Naive thymus-derived CD8-positive, alpha-beta T cell (primary cell): Measurements from ENCODE around the gene AMPD3. TPM values are rescaled to one million over a fixed set of nuclear protein-coding genes. Genes with fewer than 3 reads are reported as not detected.
A peak's percentile ranks its signal among the peaks of the same experiment; 100 is the strongest.

ENCODE experiments used
- ATAC-seq, 2 donors: fragments of 150-1000 bp; cut with Tn5 transposase in 1 of 2; sonication (Bioruptor Pico), chemical (Tn5 transposase) in 1 of 2; 1 replicate in 1 of 2; 2 replicates in 1 of 2; pipeline ENCODE4 v1.10.0; 2021; ENCODE audit warnings: mild to moderate bottlenecking in 2 of 2, moderate library complexity in 2 of 2
- POLR2A ChIA-PET: fragments of 350-600 bp; sonication (Branson Sonifier 250); formaldehyde crosslinking; loops from one replicate; lab custom pipeline; 2021; ENCODE audit warnings: antibody characterized with exemption; lab: Charles Lee
- DNase-seq, 10 donors: peaks; one replicate each; pipeline versions ENCODE4 v3.0.0 to v3.0.0-alpha.2; 2020 to 2022
- H3K27ac Mint-ChIP-seq, 10 donors: one replicate each; pipeline ENCODE4 v1.8.0; 2020 to 2022; ENCODE audit warnings: mild to moderate bottlenecking in 10 of 10, mixed read lengths in 10 of 10, moderate library complexity in 4 of 10, inconsistent platforms in 1 of 10
- H3K27me3 Mint-ChIP-seq, 5 donors: one replicate each; pipeline ENCODE4 v1.8.0; 2021 to 2022; ENCODE audit warnings: mixed read lengths in 5 of 5
- H3K36me3 Mint-ChIP-seq, 3 donors: one replicate each; pipeline ENCODE4 v1.8.0; 2020 to 2022; ENCODE audit warnings: mixed read lengths in 3 of 3, mild to moderate bottlenecking in 2 of 3, inconsistent platforms in 1 of 3
- H3K4me1 Mint-ChIP-seq, 4 donors: one replicate each; pipeline ENCODE4 v1.8.0; 2021 to 2022; ENCODE audit warnings: mixed read lengths in 4 of 4
- H3K4me3 Mint-ChIP-seq, 10 donors: one replicate each; pipeline ENCODE4 v1.8.0; 2020 to 2022; ENCODE audit warnings: mild to moderate bottlenecking in 10 of 10, mixed read lengths in 10 of 10, moderate library complexity in 6 of 10, inconsistent platforms in 1 of 10
- H3K9me3 Mint-ChIP-seq, 9 donors: one replicate each; pipeline ENCODE4 v1.8.0; 2020 to 2022; ENCODE audit warnings: mixed read lengths in 9 of 9, mild to moderate bottlenecking in 3 of 9, inconsistent platforms in 1 of 9, moderate library complexity in 1 of 9
- polyA plus RNA-seq, 3 donors: library from polyadenylated mRNA; unstranded; fragments of 300-500 nt; fragmentation: Illumina TruSeq; gene quantifications; one replicate each; pipeline ENCODE4 v1.2.3, GENCODE V29; 2021
- total RNA-seq, 8 experiments: library from RNA in 2 of 8; stranded (reverse) in 2 of 8; gene quantifications; one replicate each; pipeline ENCODE4 v1.2.3 and lab custom pipeline; 2021 to 2026

Gene AMPD3
- total RNA-seq (10 to 100 TPM; 24.9 to 28.0 TPM), polyA plus RNA-seq (10 to 100 TPM in 2 of 3 donors, 1 to 10 TPM in 1; 4.3 to 14.2 (median 10.6) TPM), total RNA-seq (lab: John Stamatoyannopoulos, UW) (10.0 to 65.1 (median 25.7) reads per million in 6 experiments)

DNA sequence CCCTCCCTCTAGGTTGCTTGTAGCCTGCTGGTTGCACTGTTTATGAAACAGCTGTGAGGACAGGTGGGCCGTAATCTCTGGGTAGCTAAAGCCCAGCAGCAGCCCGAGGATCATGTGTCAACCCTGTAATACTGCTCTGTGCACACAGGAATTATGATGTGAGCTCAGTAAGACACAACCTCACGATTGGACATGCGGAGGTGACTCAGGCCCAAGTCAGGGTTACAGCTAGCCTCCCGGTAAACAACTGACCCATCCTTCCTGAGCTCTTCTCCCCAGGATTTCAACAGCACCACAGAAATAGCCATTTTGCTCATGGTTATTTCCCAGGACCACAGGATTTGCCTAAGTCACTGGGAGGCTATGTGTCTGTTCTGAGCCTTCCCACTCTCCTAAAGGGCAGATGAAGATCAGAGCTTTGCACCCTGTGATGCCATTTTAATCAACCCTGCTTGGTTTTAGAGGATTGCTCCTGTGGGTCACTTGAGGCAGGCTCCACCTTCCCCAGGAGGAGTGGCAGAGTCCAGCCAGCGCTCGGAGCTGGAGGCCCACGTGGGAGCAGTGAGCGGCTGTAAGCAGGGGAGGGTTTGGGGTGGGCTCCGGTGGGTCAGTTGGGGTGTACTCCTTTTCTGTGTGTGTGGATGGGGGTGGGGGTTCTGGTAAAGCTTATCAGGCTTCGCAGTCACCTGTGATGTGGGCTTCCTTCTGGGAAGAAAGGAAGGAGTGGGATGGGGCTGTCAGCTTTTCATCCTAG, at the start of gene AMPD3:
AMPD3 (plus strand) TSS at position 387 of the 754 bp plus-strand sequence. CDS start 6,256 bp downstream, outside the sequence.
- H3K36me3 Mint-ChIP-seq: no peaks in the 10 kb centered on the region
- DNase-seq (no peak), ATAC-seq (no peak)
- peak within 1 kb of the TSS; percentile 85 to 93 (median 90) for H3K4me3 Mint-ChIP-seq
- H3K9me3 Mint-ChIP-seq: no peaks in the 10 kb centered on the region
- H3K27me3 Mint-ChIP-seq: no peaks in the 10 kb centered on the region
- H3K4me1 Mint-ChIP-seq: peaks cover 38 to 86% (median 82%) of the 10 kb centered on the region in 4 donors
- POLR2A ChIA-PET: interaction anchor here (0.6 to 5.7 kb wide), 8 partner anchors 9 to 1397 kb away, joined by 3 to 41 read pairs (median 8); partner anchors contain the start of genes EIF4G2 and RNF141
- H3K27ac Mint-ChIP-seq: peak within 1 kb of the TSS; percentile 88 to 99 (median 96)

- no peaks in the 10 kb centered on the region for H3K27me3 Mint-ChIP-seq
- ATAC-seq (peak; percentile 75 to 81), DNase-seq (peak in 9 of 10 donors; percentile 8 to 71 (median 36))
- H3K9me3 Mint-ChIP-seq: no peaks in the 10 kb centered on the region
- H3K36me3 Mint-ChIP-seq: no peaks in the 10 kb centered on the region
- H3K27ac Mint-ChIP-seq: no peak overlapping the region
- no peak overlapping the region for H3K4me3 Mint-ChIP-seq
- peaks cover 6 to 28% (median 14%) of the 10 kb centered on the region in 4 donors for H3K4me1 Mint-ChIP-seq
- POLR2A ChIA-PET: no interaction called here
Observed at GRCh38 chr11:10405865-10406592, 49.0 kb upstream of the AMPD3 start.

- Mint-ChIP-seq H3K9me3 (no peaks in the 10 kb centered on the region), H3K27me3 (no peaks in the 10 kb centered on the region), H3K4me3 (no peak overlapping the region), H3K4me1 (peaks cover 6 to 27% (median 14%) of the 10 kb centered on the region in 4 donors), H3K27ac (no peak overlapping the region), H3K36me3 (no peaks in the 10 kb centered on the region)
- ATAC-seq (no peak), DNase-seq (no peak)
- POLR2A ChIA-PET: no interaction called here
Observed at GRCh38 chr11:10407055-10407454, 48.0 kb upstream of the AMPD3 start.

- peaks cover 8 to 29% (median 16%) of the 10 kb centered on the region in 4 donors for H3K4me1 Mint-ChIP-seq
- H3K36me3 Mint-ChIP-seq: no peaks in the 10 kb centered on the region
- peaks cover 0 to 2% (median 0%) of the 10 kb centered on the region in 5 donors for H3K27me3 Mint-ChIP-seq
- no peak for ATAC-seq
- peak overlapping the region in 1 of 10 donors; percentile 36 for H3K27ac Mint-ChIP-seq
- H3K9me3 Mint-ChIP-seq: no peaks in the 10 kb centered on the region
- DNase-seq: no peak
- POLR2A ChIA-PET: interaction anchor here (0.7 kb wide), 1 partner anchor 406 kb away, joined by 3 read pairs; no protein-coding TSS in a partner anchor
- H3K4me3 Mint-ChIP-seq: no peak overlapping the region
Observed at GRCh38 chr11:10407749-10408685, 47.0 kb upstream of the AMPD3 start.

DNA sequence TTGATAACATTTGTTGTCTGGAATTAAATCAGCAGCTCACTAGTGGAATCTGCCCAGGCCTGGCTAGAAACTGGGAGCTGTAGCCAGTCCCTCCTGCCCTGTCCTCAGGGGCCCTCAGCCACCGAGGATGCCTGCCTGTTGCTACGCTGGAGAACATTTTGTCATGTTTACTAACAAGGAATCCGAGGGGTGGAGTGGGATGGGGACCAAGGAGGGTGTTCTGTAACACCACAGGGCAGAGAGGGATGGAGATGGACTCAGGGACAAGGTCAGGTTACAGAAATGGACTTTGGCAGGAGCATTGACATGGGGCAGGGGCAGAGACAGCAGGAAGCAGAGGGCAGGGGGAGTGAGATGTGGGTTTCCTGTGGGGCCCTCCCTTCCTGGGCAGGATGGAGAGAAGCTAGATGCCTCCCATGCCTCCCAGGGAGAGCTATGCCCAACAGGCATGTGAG, 45.8 kb upstream of the AMPD3 start:
- POLR2A ChIA-PET: interaction anchor here (0.7 kb wide), 1 partner anchor 407 kb away, joined by 3 read pairs; no protein-coding TSS in a partner anchor
- Mint-ChIP-seq H3K27ac (peak overlapping the region in 6 of 10 donors; percentile 2 to 77 (median 37)), H3K36me3 (no peaks in the 10 kb centered on the region), H3K4me1 (peaks cover 8 to 41% (median 28%) of the 10 kb centered on the region in 4 donors), H3K9me3 (no peaks in the 10 kb centered on the region), H3K27me3 (peaks cover 0 to 4% (median 0%) of the 10 kb centered on the region in 5 donors), H3K4me3 (peak overlapping the region in 3 of 10 donors; percentile 9 to 40 (median 26))
- DNase-seq: no peak
- no peak for ATAC-seq

- H3K27me3 Mint-ChIP-seq: peaks cover 0 to 4% (median 0%) of the 10 kb centered on the region in 5 donors
Observed at GRCh38 chr11:10410106-10410843, 44.8 kb upstream of the AMPD3 start.

GRCh38 chr11:10410844-10411200, 44.2 kb upstream of the AMPD3 start:
- peaks cover 12 to 57% (median 41%) of the 10 kb centered on the region in 4 donors for H3K4me1 Mint-ChIP-seq
- no peak for DNase-seq

More at GRCh38 chr11:10410106-10410843, 44.8 kb upstream of the AMPD3 start:
- no peak overlapping the region for H3K4me3 Mint-ChIP-seq
- peaks cover 12 to 51% (median 39%) of the 10 kb centered on the region in 4 donors for H3K4me1 Mint-ChIP-seq
- no peaks in the 10 kb centered on the region for H3K36me3 Mint-ChIP-seq
- POLR2A ChIA-PET: no interaction called here
- ATAC-seq (no peak), DNase-seq (no peak)
- no peaks in the 10 kb centered on the region for H3K9me3 Mint-ChIP-seq
- peak overlapping the region in 1 of 10 donors; percentile 75 for H3K27ac Mint-ChIP-seq

GRCh38 chr11:10412266-10412665, 42.8 kb upstream of the AMPD3 start:
- POLR2A ChIA-PET: no interaction called here
- no peak for DNase-seq
- peaks cover 0 to 4% (median 0%) of the 10 kb centered on the region in 5 donors for H3K27me3 Mint-ChIP-seq
- H3K27ac Mint-ChIP-seq: no peak overlapping the region
- H3K4me1 Mint-ChIP-seq: peaks cover 12 to 51% (median 38%) of the 10 kb centered on the region in 4 donors
- no peak for ATAC-seq
- no peaks in the 10 kb centered on the region for H3K9me3 Mint-ChIP-seq
- no peak overlapping the region for H3K4me3 Mint-ChIP-seq
- H3K36me3 Mint-ChIP-seq: no peaks in the 10 kb centered on the region

More at GRCh38 chr11:10410844-10411200, 44.2 kb upstream of the AMPD3 start:
- H3K27me3 Mint-ChIP-seq: peaks cover 0 to 4% (median 0%) of the 10 kb centered on the region in 5 donors
- POLR2A ChIA-PET: no interaction called here
- ATAC-seq: no peak
- no peak overlapping the region for H3K4me3 Mint-ChIP-seq
- no peaks in the 10 kb centered on the region for H3K36me3 Mint-ChIP-seq
- no peaks in the 10 kb centered on the region for H3K9me3 Mint-ChIP-seq
- H3K27ac Mint-ChIP-seq: peak overlapping the region in 1 of 10 donors; percentile 19

- Mint-ChIP-seq H3K4me1 (peaks cover 12 to 45% (median 38%) of the 10 kb centered on the region in 4 donors), H3K9me3 (no peaks in the 10 kb centered on the region), H3K4me3 (peak overlapping the region in 1 of 10 donors; percentile 38), H3K27ac (peak overlapping the region in 2 of 10 donors; percentile 4 to 26), H3K27me3 (peaks cover 0 to 4% (median 0%) of the 10 kb centered on the region in 5 donors), H3K36me3 (no peaks in the 10 kb centered on the region)
- ATAC-seq (peak; percentile 89 to 93), DNase-seq (peak; percentile 12 to 80 (median 51))
- POLR2A ChIA-PET: interaction anchor here (0.7 to 2.7 kb wide), 6 partner anchors 31 to 243 kb away, joined by 3 to 10 read pairs (median 6); partner anchors contain the start of genes AMPD3 and RNF141
Observed at GRCh38 chr11:10413268-10413667, 41.8 kb upstream of the AMPD3 start.

- POLR2A ChIA-PET: interaction anchor here (0.7 to 2.7 kb wide), 5 partner anchors 30 to 240 kb away, joined by 3 to 10 read pairs (median 7); partner anchors contain the start of genes AMPD3 and RNF141
- Mint-ChIP-seq H3K36me3 (no peaks in the 10 kb centered on the region), H3K9me3 (no peaks in the 10 kb centered on the region), H3K27me3 (peaks cover 0 to 5% (median 0%) of the 10 kb centered on the region in 5 donors), H3K4me1 (peaks cover 12 to 37% (median 34%) of the 10 kb centered on the region in 4 donors), H3K27ac (peak overlapping the region in 1 of 10 donors; percentile 26), H3K4me3 (peak overlapping the region in 2 of 10 donors; percentile 2 to 18)
- ATAC-seq: no peak
- DNase-seq: no peak
Observed at GRCh38 chr11:10414181-10414580, 40.9 kb upstream of the AMPD3 start.
